Effector memory CD8-positive, alpha-beta T cell (primary cell): ENCODE data around the gene NGFR.
A peak's percentile ranks its signal among the peaks of the same experiment; 100 is the strongest.

Experiments used
- ATAC-seq: fragments of 150-1000 bp; cut with Tn5 transposase; replicated peaks from 2 replicates; pipeline ENCODE4 v1.10.0; 2021; ENCODE audit warnings: mild to moderate bottlenecking, moderate library complexity
- DNase-seq, 3 experiments: peaks; one replicate each; pipeline ENCODE4 v3.0.0; 2021
- H3K27ac Mint-ChIP-seq, 2 donors: one replicate each; pipeline ENCODE4 v1.8.0; 2022; ENCODE audit warnings: mild to moderate bottlenecking in 2 of 2, mixed read lengths in 2 of 2, moderate library complexity in 2 of 2
- H3K27me3 Mint-ChIP-seq, 2 donors: one replicate each; pipeline ENCODE4 v1.8.0; 2022; ENCODE audit warnings: mixed read lengths in 2 of 2
- H3K36me3 Mint-ChIP-seq: one replicate; pipeline ENCODE4 v1.8.0; 2022; ENCODE audit warnings: mild to moderate bottlenecking, moderate library complexity, mixed read lengths; ENCODE audit not compliant: insufficient read depth
- H3K4me1 Mint-ChIP-seq, 2 donors: one replicate each; pipeline ENCODE4 v1.8.0; 2022; ENCODE audit warnings: low read depth in 2 of 2, mixed read lengths in 2 of 2
- H3K4me3 Mint-ChIP-seq, 2 donors: one replicate each; pipeline ENCODE4 v1.8.0; 2022; ENCODE audit warnings: mild to moderate bottlenecking in 2 of 2, mixed read lengths in 2 of 2, moderate library complexity in 2 of 2
- H3K9me3 Mint-ChIP-seq, 2 donors: one replicate each; pipeline ENCODE4 v1.8.0; 2022; ENCODE audit warnings: mixed read lengths in 2 of 2

The NGFR gene

GRCh38 chr17:49518346-49519078, 23.4 kb downstream of the NGFR start:
- H3K4me1 Mint-ChIP-seq: peaks cover 0 to 3% of the 10 kb centered on the region in 2 donors
- ATAC-seq (no peak), DNase-seq (no peak)
- no peak overlapping the region for H3K4me3 Mint-ChIP-seq
- H3K9me3 Mint-ChIP-seq: no peaks in the 10 kb centered on the region
- peak overlapping the region in 1 of 2 donors; percentile 12 for H3K27ac Mint-ChIP-seq
- no peaks in the 10 kb centered on the region for H3K36me3 Mint-ChIP-seq
- H3K27me3 Mint-ChIP-seq: peaks cover 36 to 41% of the 10 kb centered on the region in 2 donors

GRCh38 chr17:49519781-49520180, 24.7 kb downstream of the NGFR start:
- ATAC-seq (no peak), DNase-seq (no peak)
- Mint-ChIP-seq H3K9me3 (no peaks in the 10 kb centered on the region), H3K36me3 (no peaks in the 10 kb centered on the region), H3K4me3 (no peak overlapping the region), H3K4me1 (peaks cover 0 to 8% of the 10 kb centered on the region in 2 donors), H3K27me3 (peaks cover 36 to 41% of the 10 kb centered on the region in 2 donors), H3K27ac (no peak overlapping the region)

GRCh38 chr17:49520386-49521087, 25.4 kb downstream of the NGFR start:
- Mint-ChIP-seq H3K4me1 (peaks cover 0 to 8% of the 10 kb centered on the region in 2 donors), H3K9me3 (no peaks in the 10 kb centered on the region), H3K4me3 (no peak overlapping the region), H3K27me3 (peaks cover 29 to 40% of the 10 kb centered on the region in 2 donors), H3K36me3 (no peaks in the 10 kb centered on the region), H3K27ac (no peak overlapping the region)
- DNase-seq (no peak), ATAC-seq (no peak)

- Mint-ChIP-seq H3K36me3 (no peaks in the 10 kb centered on the region), H3K27me3 (peaks cover 32 to 35% of the 10 kb centered on the region in 2 donors), H3K4me1 (peaks cover 0 to 8% of the 10 kb centered on the region in 2 donors)
Observed at GRCh38 chr17:49521088-49521450, 26.0 kb downstream of the NGFR start.

GRCh38 chr17:49521471-49522356, 26.6 kb downstream of the NGFR start:
- ATAC-seq (no peak), DNase-seq (no peak)
- H3K9me3 Mint-ChIP-seq: no peaks in the 10 kb centered on the region
- H3K36me3 Mint-ChIP-seq: no peaks in the 10 kb centered on the region
- no peak overlapping the region for H3K4me3 Mint-ChIP-seq
- peaks cover 0 to 8% of the 10 kb centered on the region in 2 donors for H3K4me1 Mint-ChIP-seq
- peaks cover 34 to 35% of the 10 kb centered on the region in 2 donors for H3K27me3 Mint-ChIP-seq
- peak overlapping the region in 1 of 2 donors; percentile 24 for H3K27ac Mint-ChIP-seq

More at GRCh38 chr17:49521088-49521450, 26.0 kb downstream of the NGFR start:
- no peak overlapping the region for H3K27ac Mint-ChIP-seq
- ATAC-seq: no peak
- no peak for DNase-seq
- H3K4me3 Mint-ChIP-seq: no peak overlapping the region
- no peaks in the 10 kb centered on the region for H3K9me3 Mint-ChIP-seq

GRCh38 chr17:49522357-49522890, 27.3 kb downstream of the NGFR start:
- H3K36me3 Mint-ChIP-seq: no peaks in the 10 kb centered on the region
- H3K4me1 Mint-ChIP-seq: peaks cover 0 to 8% of the 10 kb centered on the region in 2 donors
- DNase-seq (no peak), ATAC-seq (no peak)
- H3K27me3 Mint-ChIP-seq: peaks cover 35 to 41% of the 10 kb centered on the region in 2 donors
- H3K4me3 Mint-ChIP-seq: no peak overlapping the region
- H3K9me3 Mint-ChIP-seq: no peaks in the 10 kb centered on the region
- H3K27ac Mint-ChIP-seq: peak overlapping the region in 1 of 2 donors; percentile 24

- peak overlapping the region in 1 of 2 donors; percentile 17 for H3K27ac Mint-ChIP-seq
- no peak for ATAC-seq
- H3K9me3 Mint-ChIP-seq: no peaks in the 10 kb centered on the region
- H3K4me3 Mint-ChIP-seq: no peak overlapping the region
- peaks cover 3% of the 10 kb centered on the region for H3K36me3 Mint-ChIP-seq
- DNase-seq: no peak
- peaks cover 28 to 49% of the 10 kb centered on the region in 2 donors for H3K27me3 Mint-ChIP-seq
- peaks cover 0 to 8% of the 10 kb centered on the region in 2 donors for H3K4me1 Mint-ChIP-seq
Observed at GRCh38 chr17:49523196-49523595, 28.1 kb downstream of the NGFR start.

- Mint-ChIP-seq H3K4me1 (peaks cover 0 to 8% of the 10 kb centered on the region in 2 donors), H3K36me3 (peaks cover 3% of the 10 kb centered on the region), H3K9me3 (no peaks in the 10 kb centered on the region), H3K4me3 (no peak overlapping the region), H3K27me3 (peaks cover 26 to 55% of the 10 kb centered on the region in 2 donors), H3K27ac (no peak overlapping the region)
- peak; percentile 27 to 51 (median 36) for DNase-seq
- peak; percentile 99 for ATAC-seq
Observed at GRCh38 chr17:49523706-49524472, 28.8 kb downstream of the NGFR start.

- Mint-ChIP-seq H3K4me1 (peaks cover 0 to 8% of the 10 kb centered on the region in 2 donors), H3K27ac (no peak overlapping the region), H3K36me3 (peaks cover 3% of the 10 kb centered on the region), H3K27me3 (peaks cover 28 to 60% of the 10 kb centered on the region in 2 donors), H3K4me3 (no peak overlapping the region), H3K9me3 (no peaks in the 10 kb centered on the region)
- DNase-seq (no peak), ATAC-seq (no peak)
Observed at GRCh38 chr17:49524473-49525359, 29.6 kb downstream of the NGFR start.

GRCh38 chr17:49525831-49526741, 31.0 kb downstream of the NGFR start:
- Mint-ChIP-seq H3K4me1 (peaks cover 0 to 8% of the 10 kb centered on the region in 2 donors), H3K9me3 (no peaks in the 10 kb centered on the region), H3K4me3 (no peak overlapping the region), H3K27ac (no peak overlapping the region), H3K27me3 (peaks cover 21 to 61% of the 10 kb centered on the region in 2 donors), H3K36me3 (peaks cover 3% of the 10 kb centered on the region)
- DNase-seq: no peak
- ATAC-seq: no peak
